ENCODE measurements around the gene NOXO1. TPM values are rescaled to one million over a fixed set of nuclear protein-coding genes. Genes with fewer than 3 reads are reported as not detected.

Gene NOXO1
- polyA plus RNA-seq, 1 of the 3 experiments (the other 2 are of a cell fraction): 0.21 TPM

DNA sequence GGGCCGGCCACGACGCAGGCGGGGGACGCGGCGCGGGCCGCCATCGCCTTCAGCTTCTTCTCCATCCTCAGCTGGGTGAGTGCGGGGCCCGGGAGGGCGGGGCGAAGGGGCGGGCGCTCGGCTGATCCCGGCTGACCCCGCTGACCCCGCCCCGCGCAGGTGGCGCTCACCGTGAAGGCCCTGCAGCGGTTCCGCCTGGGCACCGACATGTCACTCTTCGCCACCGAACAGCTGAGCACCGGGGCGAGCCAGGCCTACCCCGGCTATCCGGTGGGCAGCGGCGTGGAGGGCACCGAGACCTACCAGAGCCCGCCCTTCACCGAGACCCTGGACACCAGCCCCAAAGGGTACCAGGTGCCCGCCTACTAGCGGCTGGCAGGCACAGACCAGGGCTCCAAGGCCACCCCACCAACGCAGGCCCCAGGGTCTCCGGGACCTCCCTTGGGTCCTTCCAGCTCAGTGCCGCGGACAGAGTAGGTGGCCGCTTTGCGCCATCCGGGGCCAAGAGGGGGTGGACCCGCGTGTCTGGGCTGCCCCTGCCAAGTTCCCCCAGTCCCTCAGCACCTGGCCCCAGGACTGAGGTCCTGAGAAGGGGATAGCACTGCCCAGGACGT lies 11.5 kb upstream of the NOXO1 start:
- ChIA-PET POLR2A (interaction anchor here (0.8 kb wide), 1 partner anchor 163 kb away, joined by 3 read pairs; the partner anchor contains the start of gene TRAF7), CTCF (interaction anchor here (1.3 to 12.9 kb wide), 2 partner anchors 11 to 162 kb away, joined by 3 to 108 read pairs; no protein-coding TSS in a partner anchor)
- WGBS (ENCODE audit: low lambda C conversion rate): 98% methylated on average over 18 of the region's 50 CpGs
- H3K27ac ChIP-seq (ENCODE audit: low read depth in 2 of 2, low read length in 1 of 2): no peak overlapping the region
- peaks cover 4 to 10% of the 10 kb centered on the region in 2 experiments for H3K36me3 ChIP-seq (replicated peaks in 1 of 2; ENCODE audit: control insufficient read depth in 1 of 2, insufficient read depth in 2 of 2, low read length in 1 of 2)
- no peak overlapping the region for H2AFZ ChIP-seq (ENCODE audit: low read depth)
- H4K20me1 ChIP-seq (ENCODE audit: insufficient read depth): no peaks in the 10 kb centered on the region
- H3K9me2 ChIP-seq: no peaks in the 10 kb centered on the region
- H3K4me3 ChIP-seq (ENCODE audit: low read depth in 2 of 2, low read length in 1 of 2): no peak overlapping the region
- H3K4me2 ChIP-seq: no peak overlapping the region
- DNase-seq: no peak
- TF ChIP-seq YY1 (IDR thresholded peaks at IDR 0.05; ENCODE audit: low read depth): no peak
- TF ChIP-seq SIN3A (IDR thresholded peaks at IDR 0.05; ENCODE audit: borderline replicate concordance, low read depth, low read length): no peak
- TF ChIP-seq EP300 (IDR thresholded peaks at IDR 0.05; ENCODE audit: borderline replicate concordance in 1 of 2, low read depth in 1 of 2, low read length in 1 of 2): no peak
- no peak for TF ChIP-seq EZH2phosphoT487 (IDR thresholded peaks at IDR 0.05; ENCODE audit: borderline replicate concordance, low read depth)
- no peak for TF ChIP-seq FOXM1 (IDR thresholded peaks at IDR 0.05; ENCODE audit: low read depth)
- no peak for TF ChIP-seq JUND (IDR thresholded peaks at IDR 0.05)
- TF ChIP-seq, protein P1, sequence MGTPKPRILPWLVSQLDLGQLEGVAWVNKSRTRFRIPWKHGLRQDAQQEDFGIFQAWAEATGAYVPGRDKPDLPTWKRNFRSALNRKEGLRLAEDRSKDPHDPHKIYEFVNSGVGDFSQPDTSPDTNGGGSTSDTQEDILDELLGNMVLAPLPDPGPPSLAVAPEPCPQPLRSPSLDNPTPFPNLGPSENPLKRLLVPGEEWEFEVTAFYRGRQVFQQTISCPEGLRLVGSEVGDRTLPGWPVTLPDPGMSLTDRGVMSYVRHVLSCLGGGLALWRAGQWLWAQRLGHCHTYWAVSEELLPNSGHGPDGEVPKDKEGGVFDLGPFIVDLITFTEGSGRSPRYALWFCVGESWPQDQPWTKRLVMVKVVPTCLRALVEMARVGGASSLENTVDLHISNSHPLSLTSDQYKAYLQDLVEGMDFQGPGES (IDR thresholded peaks at IDR 0.05; ENCODE audit: low read depth, low read length): no peak
- TF ChIP-seq NRF1 (IDR thresholded peaks at IDR 0.05; ENCODE audit: low read depth, low read length): no peak
- TF ChIP-seq GATA2 (CRISPR knock-in tag; IDR thresholded peaks at IDR 0.05): no peak
- TF ChIP-seq POLR2AphosphoS5 (IDR thresholded peaks at IDR 0.05; ENCODE audit: low read depth, low read length): no peak
- TF ChIP-seq SMC3 (IDR thresholded peaks at IDR 0.05; ENCODE audit: low read depth, low read length): no peak
- TF ChIP-seq, protein P2, sequence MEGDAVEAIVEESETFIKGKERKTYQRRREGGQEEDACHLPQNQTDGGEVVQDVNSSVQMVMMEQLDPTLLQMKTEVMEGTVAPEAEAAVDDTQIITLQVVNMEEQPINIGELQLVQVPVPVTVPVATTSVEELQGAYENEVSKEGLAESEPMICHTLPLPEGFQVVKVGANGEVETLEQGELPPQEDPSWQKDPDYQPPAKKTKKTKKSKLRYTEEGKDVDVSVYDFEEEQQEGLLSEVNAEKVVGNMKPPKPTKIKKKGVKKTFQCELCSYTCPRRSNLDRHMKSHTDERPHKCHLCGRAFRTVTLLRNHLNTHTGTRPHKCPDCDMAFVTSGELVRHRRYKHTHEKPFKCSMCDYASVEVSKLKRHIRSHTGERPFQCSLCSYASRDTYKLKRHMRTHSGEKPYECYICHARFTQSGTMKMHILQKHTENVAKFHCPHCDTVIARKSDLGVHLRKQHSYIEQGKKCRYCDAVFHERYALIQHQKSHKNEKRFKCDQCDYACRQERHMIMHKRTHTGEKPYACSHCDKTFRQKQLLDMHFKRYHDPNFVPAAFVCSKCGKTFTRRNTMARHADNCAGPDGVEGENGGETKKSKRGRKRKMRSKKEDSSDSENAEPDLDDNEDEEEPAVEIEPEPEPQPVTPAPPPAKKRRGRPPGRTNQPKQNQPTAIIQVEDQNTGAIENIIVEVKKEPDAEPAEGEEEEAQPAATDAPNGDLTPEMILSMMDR (IDR thresholded peaks at IDR 0.05): no peak
- no peak for TF ChIP-seq CHD2 (IDR thresholded peaks at IDR 0.05; ENCODE audit: low read length, partially characterized antibody)
- TF ChIP-seq TAF1 (IDR thresholded peaks at IDR 0.05; ENCODE audit: borderline replicate concordance, low read depth, low read length): no peak
- TF ChIP-seq, protein P3, sequence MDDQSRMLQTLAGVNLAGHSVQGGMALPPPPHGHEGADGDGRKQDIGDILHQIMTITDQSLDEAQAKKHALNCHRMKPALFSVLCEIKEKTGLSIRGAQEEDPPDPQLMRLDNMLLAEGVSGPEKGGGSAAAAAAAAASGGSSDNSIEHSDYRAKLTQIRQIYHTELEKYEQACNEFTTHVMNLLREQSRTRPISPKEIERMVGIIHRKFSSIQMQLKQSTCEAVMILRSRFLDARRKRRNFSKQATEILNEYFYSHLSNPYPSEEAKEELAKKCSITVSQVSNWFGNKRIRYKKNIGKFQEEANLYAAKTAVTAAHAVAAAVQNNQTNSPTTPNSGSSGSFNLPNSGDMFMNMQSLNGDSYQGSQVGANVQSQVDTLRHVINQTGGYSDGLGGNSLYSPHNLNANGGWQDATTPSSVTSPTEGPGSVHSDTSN (IDR thresholded peaks at IDR 0.05): no peak
- TF ChIP-seq ELF1 (IDR thresholded peaks at IDR 0.05): no peak
- no peak for TF ChIP-seq NFIC (IDR thresholded peaks at IDR 0.05; ENCODE audit: borderline replicate concordance)
- TF ChIP-seq, protein P4, sequence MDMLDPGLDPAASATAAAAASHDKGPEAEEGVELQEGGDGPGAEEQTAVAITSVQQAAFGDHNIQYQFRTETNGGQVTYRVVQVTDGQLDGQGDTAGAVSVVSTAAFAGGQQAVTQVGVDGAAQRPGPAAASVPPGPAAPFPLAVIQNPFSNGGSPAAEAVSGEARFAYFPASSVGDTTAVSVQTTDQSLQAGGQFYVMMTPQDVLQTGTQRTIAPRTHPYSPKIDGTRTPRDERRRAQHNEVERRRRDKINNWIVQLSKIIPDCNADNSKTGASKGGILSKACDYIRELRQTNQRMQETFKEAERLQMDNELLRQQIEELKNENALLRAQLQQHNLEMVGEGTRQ (IDR thresholded peaks at IDR 0.05; ENCODE audit: borderline replicate concordance, low read depth, low read length): no peak
- no peaks in the 10 kb centered on the region for H3K27me3 ChIP-seq (ENCODE audit: insufficient read depth)
- H3K79me2 ChIP-seq (ENCODE audit: insufficient read depth): no peaks in the 10 kb centered on the region
- no peaks in the 10 kb centered on the region for H3K9me3 ChIP-seq
- no peak overlapping the region for H3K9ac ChIP-seq
- H3F3A ChIP-seq (replicated peaks; ENCODE audit: insufficient read depth): peaks cover 22% of the 10 kb centered on the region
- H3K4me1 ChIP-seq (ENCODE audit: control insufficient read depth in 1 of 2, insufficient read depth in 2 of 2, low read depth in 1 of 2, low read length in 1 of 2): peaks cover 0 to 18% of the 10 kb centered on the region in 2 experiments; a peak in 1 of 4 replicates
